GM12891 (cell line): ENCODE results near the gene SRSF9.

Experiments used
- DNase-seq: peaks from one replicate; pipeline ENCODE4 v3.0.0; 2011; ENCODE audit warnings: low spot score; ENCODE audit not compliant: insufficient read length
- FAIRE-seq: peaks from 2 replicates; lab custom pipeline; 2011; peaks lifted over from hg19 to GRCh38; lab: Jason Lieb, UNC
- PAX5 ChIP-seq: IDR thresholded peaks from 2 replicates; pipeline ENCODE4 v1.6.1; 2011; ENCODE audit warnings: low read length, moderate library complexity, mild to moderate bottlenecking; ENCODE audit not compliant: insufficient read depth, severe bottlenecking
- POLR2A ChIP-seq: IDR thresholded peaks from 2 replicates; pipeline ENCODE4 v1.6.1; 2011; ENCODE audit warnings: low read depth, low read length, control low read depth
- POLR2AphosphoS5 ChIP-seq: IDR thresholded peaks from 2 replicates; pipeline ENCODE4 v1.6.1; 2011; ENCODE audit warnings: low read depth, low read length, control low read depth
- POU2F2 ChIP-seq: IDR thresholded peaks from 2 replicates; pipeline ENCODE4 v1.6.1; 2011; ENCODE audit warnings: low read depth, mild to moderate bottlenecking, control low read depth, low read length, moderate library complexity
- SPI1 ChIP-seq: IDR thresholded peaks from 2 replicates; pipeline ENCODE4 v1.6.1; 2011; ENCODE audit warnings: low read depth, low read length, control low read depth
- TAF1 ChIP-seq: IDR thresholded peaks from 2 replicates; pipeline ENCODE4 v1.6.1; 2011; ENCODE audit warnings: low read depth, low read length, control low read depth

Gene SRSF9

GRCh38 chr12:120481022-120481767, 11.6 kb upstream of the SRSF9 start:
- TF ChIP-seq TAF1 (no peak), PAX5 (no peak), SPI1 (no peak), POLR2A (no peak), POU2F2 (no peak), POLR2AphosphoS5 (no peak)
- DNase-seq (no peak), FAIRE-seq (no peak)

- DNase-seq, result no peak
- no peak for TF ChIP-seq POU2F2
- TF ChIP-seq POLR2AphosphoS5, result no peak
- no peak for TF ChIP-seq SPI1
- TF ChIP-seq POLR2A, result no peak
- no peak for TF ChIP-seq TAF1
- no peak for TF ChIP-seq PAX5
- no peak for FAIRE-seq
Measured at GRCh38 chr12:120480211-120480610, 10.7 kb upstream of the SRSF9 start.

- FAIRE-seq (no peak), DNase-seq (no peak)
- no peak for TF ChIP-seq TAF1
- TF ChIP-seq POLR2A, result no peak
- no peak for TF ChIP-seq SPI1
- TF ChIP-seq PAX5, result no peak
- TF ChIP-seq POU2F2, result no peak
- TF ChIP-seq POLR2AphosphoS5, result no peak
Measured at GRCh38 chr12:120479458-120479857, 9.9 kb upstream of the SRSF9 start.

GRCh38 chr12:120475643-120476042, 6.1 kb upstream of the SRSF9 start:
- DNase-seq, result no peak
- FAIRE-seq, result no peak
- TF ChIP-seq POU2F2 (no peak), PAX5 (no peak), SPI1 (no peak), POLR2AphosphoS5 (no peak), POLR2A (no peak), TAF1 (no peak)

- no peak for DNase-seq
- FAIRE-seq, result no peak
- TF ChIP-seq POU2F2, result no peak
- no peak for TF ChIP-seq POLR2AphosphoS5
- no peak for TF ChIP-seq PAX5
- peak; percentile 67 for TF ChIP-seq SPI1
Measured at GRCh38 chr12:120474616-120474960, 5.0 kb upstream of the SRSF9 start.

GRCh38 chr12:120473807-120474615, 4.5 kb upstream of the SRSF9 start:
- no peak for FAIRE-seq
- TF ChIP-seq POU2F2, result no peak
- no peak for DNase-seq

- TF ChIP-seq PAX5 (no peak), SPI1 (no peak), POLR2A (no peak), TAF1 (no peak), POU2F2 (no peak)
- no peak for DNase-seq
- no peak for FAIRE-seq
Measured at GRCh38 chr12:120472521-120472920, 3.0 kb upstream of the SRSF9 start.

- TF ChIP-seq PAX5, result no peak
- FAIRE-seq, result no peak
- no peak for DNase-seq
Measured at GRCh38 chr12:120470150-120470784, 719 bp upstream of the SRSF9 start.

GRCh38 chr12:120468821-120469449, 613 bp downstream of the SRSF9 start:
- FAIRE-seq (no peak), DNase-seq (peak; percentile 64)
- TF ChIP-seq SPI1 (peak; percentile 38; the same call in 1 of the 2 replicates), POLR2A (no peak)

- FAIRE-seq, result peak; percentile 51
- TF ChIP-seq SPI1 (peak; percentile 68), POLR2AphosphoS5 (no peak), POU2F2 (no peak), PAX5 (no peak), POLR2A (0 out of 2 replicates have a peak, but pooled peaks have one; percentile 32)
- DNase-seq, result no peak
Measured at GRCh38 chr12:120468325-120468820, 1.2 kb downstream of the SRSF9 start.
